BLaER1 treated with 17β-estradiol and CSF1 and Interleukin-3, amounts not matched to agents 10 nM and 100 nM (cell line): ENCODE results near the gene SLC20A1.

ENCODE experiments used
- H3K27ac ChIP-seq, 11 experiments: shearing (Covaris generic); formaldehyde crosslinking; 2 replicates each; pipeline ENCODE4 v1.8.1; 2022
- H3K27me3 ChIP-seq, 11 experiments: shearing (Covaris generic); formaldehyde crosslinking; 2 replicates each; pipeline ENCODE4 v1.8.1; 2022
- H3K36me3 ChIP-seq, 11 experiments: shearing (Covaris generic); formaldehyde crosslinking; 2 replicates each; pipeline ENCODE4 v1.8.1; 2022
- H3K4me1 ChIP-seq, 10 experiments: shearing (Covaris generic); formaldehyde crosslinking; 2 replicates each; pipeline ENCODE4 v1.8.1; 2022
- H3K4me2 ChIP-seq, 11 experiments: shearing (Covaris generic); formaldehyde crosslinking; 2 replicates each; pipeline ENCODE4 v1.8.1; 2022
- H3K4me3 ChIP-seq, 10 experiments: shearing (Covaris generic); formaldehyde crosslinking; 2 replicates each; pipeline ENCODE4 v1.8.1; 2022
- H3K9ac ChIP-seq, 11 experiments: shearing (Covaris generic); formaldehyde crosslinking; 2 replicates each; pipeline ENCODE4 v1.8.1; 2022
- H3K9me3 ChIP-seq, 11 experiments: shearing (Covaris generic); formaldehyde crosslinking; replicated peaks in 1 of 11; 2 replicates each; pipeline ENCODE4 v1.8.1; 2022
- H4K20me1 ChIP-seq, 11 experiments: shearing (Covaris generic); formaldehyde crosslinking; 2 replicates each; pipeline ENCODE4 v1.8.1; 2022
- Cebpa-rat ChIP-seq, 11 experiments: shearing (Covaris generic); IDR thresholded peaks; 2 replicates each; pipeline ENCODE4 v1.8.1; 2022

The SLC20A1 gene

GRCh38 chr2:112646791-112647689 is 1.3 kb downstream of the SLC20A1 start:
- peak overlapping the region; percentile 84 to 99 (median 95) for H3K4me3 ChIP-seq
- peaks cover 54 to 59% (median 55%) of the 10 kb centered on the region in 11 experiments for H3K36me3 ChIP-seq
- peak overlapping the region; percentile 93 to 99 (median 97) for H3K9ac ChIP-seq
- peak overlapping the region; percentile 77 to 98 (median 91) for H3K4me2 ChIP-seq
- H3K4me1 ChIP-seq = peaks cover 37 to 80% (median 62%) of the 10 kb centered on the region in 10 experiments
- TF ChIP-seq Cebpa-rat (IDR thresholded peaks at IDR 0.05) = no peak
- H3K27me3 ChIP-seq = no peaks in the 10 kb centered on the region
- H3K9me3 ChIP-seq = no peaks in the 10 kb centered on the region
- peaks cover 58 to 63% (median 62%) of the 10 kb centered on the region in 11 experiments for H4K20me1 ChIP-seq
- peak overlapping the region; percentile 87 to 98 (median 97); a peak in 21 of 22 replicates for H3K27ac ChIP-seq

- Histone ChIP-seq H3K4me2 (peak overlapping the region; percentile 77 to 98 (median 91)), H3K4me1 (peaks cover 33 to 80% (median 53%) of the 10 kb centered on the region in 10 experiments), H3K27ac (peak overlapping the region in 3 of 11 experiments; percentile 87 to 96 (median 94); a peak in 3 of 22 replicates), H3K9ac (peak overlapping the region; percentile 93 to 99 (median 97); a peak in 20 of 22 replicates), H3K27me3 (no peaks in the 10 kb centered on the region), H3K9me3 (no peaks in the 10 kb centered on the region), H3K4me3 (peak overlapping the region; percentile 84 to 99 (median 95)), H3K36me3 (peaks cover 64 to 69% (median 65%) of the 10 kb centered on the region in 11 experiments), H4K20me1 (peaks cover 68 to 73% (median 72%) of the 10 kb centered on the region in 11 experiments)
- no peak for TF ChIP-seq Cebpa-rat (IDR thresholded peaks at IDR 0.05)
Measured at GRCh38 chr2:112648081-112648480, 2.3 kb downstream of the SLC20A1 start.

GRCh38 chr2:112656679-112657078 is 10.9 kb downstream of the SLC20A1 start:
- no peaks in the 10 kb centered on the region for H3K9me3 ChIP-seq
- peaks cover 98 to 100% (median 100%) of the 10 kb centered on the region in 11 experiments for H3K36me3 ChIP-seq
- H3K27me3 ChIP-seq = no peaks in the 10 kb centered on the region
- H3K4me1 ChIP-seq = peaks cover 0 to 99% (median 18%) of the 10 kb centered on the region in 10 experiments; a peak in 12 of 20 replicates
- peaks cover 48 to 100% (median 95%) of the 10 kb centered on the region in 11 experiments for H4K20me1 ChIP-seq
- no peak for TF ChIP-seq Cebpa-rat (IDR thresholded peaks at IDR 0.05)
- H3K9ac ChIP-seq = peak overlapping the region in 2 of 11 experiments; percentile 25 to 55; a peak in 1 of 22 replicates
- H3K4me3 ChIP-seq = no peak overlapping the region
- H3K4me2 ChIP-seq = peak overlapping the region in 3 of 11 experiments; percentile 51 to 67 (median 55); a peak in 5 of 22 replicates
- H3K27ac ChIP-seq = no peak overlapping the region

- peaks cover 0 to 99% (median 22%) of the 10 kb centered on the region in 10 experiments; a peak in 12 of 20 replicates for H3K4me1 ChIP-seq
- no peaks in the 10 kb centered on the region for H3K27me3 ChIP-seq
- TF ChIP-seq Cebpa-rat (IDR thresholded peaks at IDR 0.05) = no peak
- H4K20me1 ChIP-seq = peaks cover 45 to 100% (median 95%) of the 10 kb centered on the region in 11 experiments
- peak overlapping the region in 5 of 11 experiments; percentile 7 to 27 (median 9); a peak in 6 of 22 replicates for H3K9ac ChIP-seq
- H3K4me2 ChIP-seq = peak overlapping the region in 6 of 11 experiments; percentile 4 to 67 (median 37); a peak in 10 of 22 replicates
- H3K27ac ChIP-seq = peak overlapping the region in 5 of 11 experiments; percentile 11 to 41 (median 27); a peak in 5 of 22 replicates
- H3K36me3 ChIP-seq = peaks cover 98 to 100% (median 100%) of the 10 kb centered on the region in 11 experiments
- no peaks in the 10 kb centered on the region for H3K9me3 ChIP-seq
- H3K4me3 ChIP-seq = no peak overlapping the region; a peak in 1 of 20 replicates
Measured at GRCh38 chr2:112658301-112658700, 12.6 kb downstream of the SLC20A1 start.

GRCh38 chr2:112658839-112659667 is 13.3 kb downstream of the SLC20A1 start:
- H3K9me3 ChIP-seq = no peaks in the 10 kb centered on the region
- peak overlapping the region in 4 of 11 experiments; percentile 17 to 41 (median 28); a peak in 6 of 22 replicates for H3K27ac ChIP-seq
- H3K4me1 ChIP-seq = peaks cover 0 to 99% (median 22%) of the 10 kb centered on the region in 10 experiments; a peak in 12 of 20 replicates

GRCh38 chr2:112660138-112660537 is 14.4 kb downstream of the SLC20A1 start:
- H3K36me3 ChIP-seq = peaks cover 97 to 100% (median 100%) of the 10 kb centered on the region in 11 experiments
- H3K4me3 ChIP-seq = no peak overlapping the region
- no peaks in the 10 kb centered on the region for H3K27me3 ChIP-seq
- peak overlapping the region in 4 of 11 experiments; percentile 1 to 18 (median 13); a peak in 4 of 22 replicates for H3K27ac ChIP-seq
- no peak for TF ChIP-seq Cebpa-rat (IDR thresholded peaks at IDR 0.05)
- H4K20me1 ChIP-seq = peaks cover 47 to 99% (median 87%) of the 10 kb centered on the region in 11 experiments
- peak overlapping the region in 2 of 11 experiments; percentile 52 to 62; a peak in 3 of 22 replicates for H3K9ac ChIP-seq
- peaks cover 0 to 100% (median 25%) of the 10 kb centered on the region in 10 experiments; a peak in 12 of 20 replicates for H3K4me1 ChIP-seq
- H3K9me3 ChIP-seq = no peaks in the 10 kb centered on the region
- H3K4me2 ChIP-seq = peak overlapping the region in 4 of 11 experiments; percentile 41 to 75 (median 53); a peak in 8 of 22 replicates

More at GRCh38 chr2:112658839-112659667, 13.3 kb downstream of the SLC20A1 start:
- Histone ChIP-seq H3K4me2 (peak overlapping the region in 6 of 11 experiments; percentile 18 to 67 (median 46); a peak in 9 of 22 replicates), H3K4me3 (peak overlapping the region in 1 of 10 experiments; percentile 7; a peak in 1 of 20 replicates), H3K36me3 (peaks cover 98 to 100% (median 100%) of the 10 kb centered on the region in 11 experiments), H3K27me3 (no peaks in the 10 kb centered on the region), H4K20me1 (peaks cover 47 to 100% (median 93%) of the 10 kb centered on the region in 11 experiments), H3K9ac (peak overlapping the region in 1 of 11 experiments; percentile 21; a peak in 2 of 22 replicates)
- no peak for TF ChIP-seq Cebpa-rat (IDR thresholded peaks at IDR 0.05)

- TF ChIP-seq Cebpa-rat (IDR thresholded peaks at IDR 0.05) = no peak
- Histone ChIP-seq H3K9me3 (no peaks in the 10 kb centered on the region), H3K4me2 (peak overlapping the region in 5 of 11 experiments; percentile 7 to 55 (median 15); a peak in 6 of 22 replicates), H3K4me3 (no peak overlapping the region), H4K20me1 (peaks cover 46 to 99% (median 74%) of the 10 kb centered on the region in 11 experiments), H3K9ac (0 out of 22 replicates have a peak overlapping the region, but pooled peaks of 1 of the 11 experiments have one; percentile 1), H3K4me1 (peaks cover 0 to 100% (median 40%) of the 10 kb centered on the region in 10 experiments; a peak in 12 of 20 replicates), H3K27me3 (no peaks in the 10 kb centered on the region), H3K36me3 (peaks cover 83 to 100% (median 92%) of the 10 kb centered on the region in 11 experiments), H3K27ac (no peak overlapping the region)
Measured at GRCh38 chr2:112661656-112662305, 16.0 kb downstream of the SLC20A1 start.
